Hepatocyte (in vitro differentiated cells): ENCODE measurements around the gene G2E3. TPM values are rescaled to one million over a fixed set of nuclear protein-coding genes. Genes with fewer than 3 reads are reported as not detected.
"Not testable (repeated sequence)": the region's sequence is repeated elsewhere in the genome, so short reads cannot be mapped to it uniquely, and the experiment has no call there.

Experiments
- DNase-seq: peaks from one replicate; pipeline ENCODE4 v3.0.0-alpha.2; 2016; ENCODE audit warnings: low spot score
- H2AFZ ChIP-seq: fragments of 200-600 bp; sonication (generic); 2 replicates; pipeline ENCODE4 v1.6.0; 2016; ENCODE audit warnings: antibody characterized with exemption, mild to moderate bottlenecking
- H3K27ac ChIP-seq: fragments of 200-600 bp; sonication (generic); 2 replicates; pipeline ENCODE4 v1.5.1; 2016; ENCODE audit warnings: mild to moderate bottlenecking
- H3K27me3 ChIP-seq: fragments of 200-600 bp; sonication (generic); 2 replicates; pipeline ENCODE4 v1.6.1; 2016
- H3K36me3 ChIP-seq: fragments of 200-600 bp; sonication (generic); replicated peaks from 2 replicates; pipeline ENCODE4 v1.5.1; 2016; ENCODE audit warnings: low read depth; ENCODE audit not compliant: insufficient read depth
- H3K4me1 ChIP-seq: fragments of 200-600 bp; sonication (generic); 2 replicates; pipeline ENCODE4 v1.5.1; 2016; ENCODE audit warnings: mild to moderate bottlenecking, moderate library complexity; ENCODE audit not compliant: insufficient read depth
- H3K4me2 ChIP-seq: fragments of 200-600 bp; sonication (generic); 2 replicates; pipeline ENCODE4 v1.6.0; 2016
- H3K4me3 ChIP-seq: fragments of 200-600 bp; sonication (generic); 2 replicates; pipeline ENCODE4 v1.5.1; 2016; ENCODE audit warnings: mild to moderate bottlenecking
- H3K79me2 ChIP-seq: fragments of 200-600 bp; sonication (generic); 2 replicates; pipeline ENCODE4 v1.6.0; 2017; ENCODE audit warnings: mild to moderate bottlenecking
- H3K9me2 ChIP-seq: fragments of 200-600 bp; sonication (generic); replicated peaks from 2 replicates; pipeline ENCODE4 v1.6.0; 2017; ENCODE audit warnings: mild to moderate bottlenecking; ENCODE audit not compliant: insufficient read depth
- H3K9me3 ChIP-seq: fragments of 200-600 bp; sonication (generic); 2 replicates; pipeline ENCODE4 v1.5.1; 2016; ENCODE audit warnings: low read depth, mild to moderate bottlenecking
- H4K20me1 ChIP-seq: fragments of 200-600 bp; sonication (generic); 2 replicates; pipeline ENCODE4 v1.6.0; 2016; ENCODE audit warnings: mild to moderate bottlenecking; ENCODE audit not compliant: insufficient read depth, poor library complexity, severe bottlenecking
- EZH2 ChIP-seq: fragments of 200-600 bp; sonication (generic); IDR thresholded peaks from 2 replicates; pipeline ENCODE4 v1.6.1; 2016; ENCODE audit warnings: antibody characterized with exemption, mild to moderate bottlenecking, borderline replicate concordance
- EZH2phosphoT487 ChIP-seq: fragments of 200-600 bp; sonication (generic); IDR thresholded peaks from one replicate; pipeline ENCODE4 v1.6.1; 2018; ENCODE audit warnings: antibody characterized with exemption, mild to moderate bottlenecking, low read depth, moderate library complexity; ENCODE audit not compliant: unreplicated experiment, severe bottlenecking
- WGBS: methylation state at CpG from one replicate; pipeline ENCODE4 v1.1.6; 2016; ENCODE audit warnings: low lambda C conversion rate; ENCODE audit errors: missing lambda C conversion rate; 5-methylcytosine and 5-hydroxymethylcytosine counted together
- polyA plus RNA-seq: library from polyadenylated mRNA; unstranded; fragments of >200 nt; fragmentation: Nextera tagmentation; extraction: Ambion mirVana; gene quantifications from 2 replicates; pipeline ENCODE4 v1.2.1, GENCODE V29; 2016
- total RNA-seq: library from RNA; depleted of rRNA; stranded (reverse); fragments of >200 nt; gene quantifications from 2 replicates; pipeline ENCODE4 v1.2.3, GENCODE V29; 2014
- TF ChIP-seq, protein P1 (sequence below): fragments of 200-600 bp; sonication (generic); IDR thresholded peaks from 2 replicates; pipeline ENCODE4 v1.5.1; 2016; ENCODE audit warnings: antibody characterized with exemption, mild to moderate bottlenecking; ENCODE audit not compliant: poor library complexity

The G2E3 gene
- total and polyA plus RNA-seq, 2 experiments from 2014 or later, result 9.7 to 16.7 TPM

- Histone ChIP-seq H3K79me2 (peaks cover 79% of the 10 kb centered on the region), H3K9me2 (no peaks in the 10 kb centered on the region), H3K4me3 (no peak overlapping the region), H3K27me3 (no peaks in the 10 kb centered on the region), H3K4me2 (peak overlapping the region; percentile 6), H3K9me3 (no peaks in the 10 kb centered on the region), H3K4me1 (peaks cover 3% of the 10 kb centered on the region), H3K36me3 (no peaks in the 10 kb centered on the region), H2AFZ (no peak overlapping the region), H3K27ac (no peak overlapping the region), H4K20me1 (peaks cover 13% of the 10 kb centered on the region)
- WGBS, result 93% methylated on average over 3 of the region's 3 CpGs
- DNase-seq, result no peak
- TF ChIP-seq EZH2 (no peak), EZH2phosphoT487 (no peak)
- TF ChIP-seq, protein P1, sequence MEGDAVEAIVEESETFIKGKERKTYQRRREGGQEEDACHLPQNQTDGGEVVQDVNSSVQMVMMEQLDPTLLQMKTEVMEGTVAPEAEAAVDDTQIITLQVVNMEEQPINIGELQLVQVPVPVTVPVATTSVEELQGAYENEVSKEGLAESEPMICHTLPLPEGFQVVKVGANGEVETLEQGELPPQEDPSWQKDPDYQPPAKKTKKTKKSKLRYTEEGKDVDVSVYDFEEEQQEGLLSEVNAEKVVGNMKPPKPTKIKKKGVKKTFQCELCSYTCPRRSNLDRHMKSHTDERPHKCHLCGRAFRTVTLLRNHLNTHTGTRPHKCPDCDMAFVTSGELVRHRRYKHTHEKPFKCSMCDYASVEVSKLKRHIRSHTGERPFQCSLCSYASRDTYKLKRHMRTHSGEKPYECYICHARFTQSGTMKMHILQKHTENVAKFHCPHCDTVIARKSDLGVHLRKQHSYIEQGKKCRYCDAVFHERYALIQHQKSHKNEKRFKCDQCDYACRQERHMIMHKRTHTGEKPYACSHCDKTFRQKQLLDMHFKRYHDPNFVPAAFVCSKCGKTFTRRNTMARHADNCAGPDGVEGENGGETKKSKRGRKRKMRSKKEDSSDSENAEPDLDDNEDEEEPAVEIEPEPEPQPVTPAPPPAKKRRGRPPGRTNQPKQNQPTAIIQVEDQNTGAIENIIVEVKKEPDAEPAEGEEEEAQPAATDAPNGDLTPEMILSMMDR, result no peak
Measured at GRCh38 chr14:30625533-30625932, 66.6 kb downstream of the G2E3 start.

DNA sequence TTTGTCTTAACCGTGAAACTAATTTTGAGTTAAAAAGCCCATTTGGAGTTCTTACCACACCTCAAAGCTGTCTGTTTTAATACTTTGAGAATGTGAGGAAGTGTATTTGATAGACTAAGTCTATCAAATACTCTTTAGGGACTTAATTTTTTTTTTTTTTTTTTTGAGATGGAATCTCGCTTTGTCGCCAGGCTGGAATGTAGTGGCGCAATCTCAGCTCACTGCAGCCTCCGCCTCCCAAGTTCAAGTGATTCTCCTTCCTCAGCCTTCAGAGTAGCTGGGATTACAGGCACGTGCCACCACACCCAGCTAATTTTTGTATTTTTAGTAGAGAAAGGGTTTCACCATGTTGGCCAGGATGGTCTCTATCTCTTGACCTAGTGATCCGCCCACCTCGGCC lies 70.5 kb downstream of the G2E3 start:
- peaks cover 78% of the 10 kb centered on the region for H3K79me2 ChIP-seq
- H3K4me3 ChIP-seq, H3K4me2 ChIP-seq, H3K9me2 ChIP-seq, H3K27me3 ChIP-seq, H3K4me1 ChIP-seq, H3K9me3 ChIP-seq, H3K36me3 ChIP-seq, H2AFZ ChIP-seq, H3K27ac ChIP-seq, DNase-seq: not testable (repeated sequence)
- WGBS, result 93% methylated on average over 7 of the region's 8 CpGs
- peaks cover 17% of the 10 kb centered on the region for H4K20me1 ChIP-seq

- no peaks in the 10 kb centered on the region for H3K9me3 ChIP-seq
- no peaks in the 10 kb centered on the region for H3K27me3 ChIP-seq
- no peaks in the 10 kb centered on the region for H3K4me1 ChIP-seq
- H3K36me3 ChIP-seq, result peaks cover 4% of the 10 kb centered on the region
- H3K79me2 ChIP-seq, result peaks cover 70% of the 10 kb centered on the region
- no peak overlapping the region for H2AFZ ChIP-seq
- no peak for DNase-seq
- no peaks in the 10 kb centered on the region for H3K9me2 ChIP-seq
- no peak overlapping the region for H3K27ac ChIP-seq
- H3K4me3 ChIP-seq, result no peak overlapping the region
- no peak overlapping the region for H3K4me2 ChIP-seq
- TF ChIP-seq EZH2, result no peak
- no peak for TF ChIP-seq EZH2phosphoT487
- TF ChIP-seq, protein P1, result no peak
- H4K20me1 ChIP-seq, result peaks cover 11% of the 10 kb centered on the region
Measured at GRCh38 chr14:30630248-30630647, 71.3 kb downstream of the G2E3 start.

GRCh38 chr14:30632730-30633129 lies 73.8 kb downstream of the G2E3 start:
- peaks cover 4% of the 10 kb centered on the region for H3K36me3 ChIP-seq
- H3K4me2 ChIP-seq, result no peak overlapping the region
- no peak overlapping the region for H2AFZ ChIP-seq
- H3K4me3 ChIP-seq, result no peak overlapping the region
- no peak overlapping the region for H3K27ac ChIP-seq
- H3K9me3 ChIP-seq, result no peaks in the 10 kb centered on the region
- TF ChIP-seq EZH2phosphoT487 (no peak), EZH2 (no peak)
- TF ChIP-seq, protein P1, result no peak
- peaks cover 11% of the 10 kb centered on the region for H4K20me1 ChIP-seq
- no peaks in the 10 kb centered on the region for H3K4me1 ChIP-seq
- no peaks in the 10 kb centered on the region for H3K9me2 ChIP-seq
- whole genome bisulfite sequencing, result 100% methylated on average over 1 of the region's 1 CpG
- peaks cover 65% of the 10 kb centered on the region for H3K79me2 ChIP-seq
- no peak for DNase-seq
- H3K27me3 ChIP-seq, result no peaks in the 10 kb centered on the region
